ENCODE data around the gene LGALS4.

The LGALS4 gene

GRCh38 chr19:38839816-38840582 lies 27.3 kb upstream of the LGALS4 start:
- no peak overlapping the region for H3K27ac ChIP-seq (replicated peaks; ENCODE audit: low read length)
- H3K79me1 ChIP-seq (ENCODE audit: low read depth, low read length), result peaks cover 8% of the 10 kb centered on the region
- H2BK15ac ChIP-seq (ENCODE audit: low read length), result no peak overlapping the region
- H3K36me3 ChIP-seq (replicated peaks in 1 of 2; ENCODE audit: control insufficient read depth in 2 of 2, insufficient read depth in 2 of 2, low read length in 2 of 2), result peaks cover 84 to 99% of the 10 kb centered on the region in 2 donors
- no peak overlapping the region for H2BK120ac ChIP-seq (ENCODE audit: low read depth, low read length)
- H3K9me3 ChIP-seq (replicated peaks in 1 of 2; ENCODE audit: control insufficient read depth in 2 of 2, insufficient read depth in 1 of 2, low read depth in 1 of 2, low read length in 2 of 2), result no peaks in the 10 kb centered on the region
- no peak overlapping the region for H2AK5ac ChIP-seq (ENCODE audit: low read depth, low read length)
- H3K27me3 ChIP-seq (ENCODE audit: control insufficient read depth in 3 of 3, insufficient read depth in 3 of 3, low read depth in 1 of 3, low read length in 3 of 3), result no peaks in the 10 kb centered on the region
- no peak overlapping the region for H2BK12ac ChIP-seq (ENCODE audit: low read length)
- no peak overlapping the region for H3K18ac ChIP-seq (ENCODE audit: low read length)
- H3K4me2 ChIP-seq (ENCODE audit: insufficient read depth, low read length, poor library complexity, severe bottlenecking), result no peak overlapping the region
- H3K4ac ChIP-seq (ENCODE audit: low read length), result no peak overlapping the region
- DNase-seq (ENCODE audit: low spot score), result no peak
- no peak overlapping the region for H3K23ac ChIP-seq (ENCODE audit: low read depth, low read length, poor library complexity)
- H3K14ac ChIP-seq (ENCODE audit: low read length), result no peak overlapping the region
- H4K8ac ChIP-seq (ENCODE audit: low read depth, low read length), result no peak overlapping the region
- no peak overlapping the region for H3K9ac ChIP-seq (ENCODE audit: low read depth, low read length, poor library complexity)
- no peak overlapping the region for H2BK5ac ChIP-seq (ENCODE audit: low read length)
- WGBS, 2 donors (ENCODE audit: extremely low coverage in 2 of 2, insufficient read length in 2 of 2, insufficient replicate concordance in 1 of 2), result no CpG with 5 or more reads among the region's 28 CpGs
- H3K4me1 ChIP-seq (ENCODE audit: control insufficient read depth in 2 of 2, insufficient read depth in 1 of 2, low read depth in 1 of 2, low read length in 2 of 2), result no peaks in the 10 kb centered on the region
- H2AFZ ChIP-seq (ENCODE audit: low read length), result no peak overlapping the region
- no peak overlapping the region for H4K91ac ChIP-seq (ENCODE audit: low read depth, low read length, poor library complexity)
- H3K4me3 ChIP-seq (ENCODE audit: low read length in 2 of 2), result no peak overlapping the region

DNA sequence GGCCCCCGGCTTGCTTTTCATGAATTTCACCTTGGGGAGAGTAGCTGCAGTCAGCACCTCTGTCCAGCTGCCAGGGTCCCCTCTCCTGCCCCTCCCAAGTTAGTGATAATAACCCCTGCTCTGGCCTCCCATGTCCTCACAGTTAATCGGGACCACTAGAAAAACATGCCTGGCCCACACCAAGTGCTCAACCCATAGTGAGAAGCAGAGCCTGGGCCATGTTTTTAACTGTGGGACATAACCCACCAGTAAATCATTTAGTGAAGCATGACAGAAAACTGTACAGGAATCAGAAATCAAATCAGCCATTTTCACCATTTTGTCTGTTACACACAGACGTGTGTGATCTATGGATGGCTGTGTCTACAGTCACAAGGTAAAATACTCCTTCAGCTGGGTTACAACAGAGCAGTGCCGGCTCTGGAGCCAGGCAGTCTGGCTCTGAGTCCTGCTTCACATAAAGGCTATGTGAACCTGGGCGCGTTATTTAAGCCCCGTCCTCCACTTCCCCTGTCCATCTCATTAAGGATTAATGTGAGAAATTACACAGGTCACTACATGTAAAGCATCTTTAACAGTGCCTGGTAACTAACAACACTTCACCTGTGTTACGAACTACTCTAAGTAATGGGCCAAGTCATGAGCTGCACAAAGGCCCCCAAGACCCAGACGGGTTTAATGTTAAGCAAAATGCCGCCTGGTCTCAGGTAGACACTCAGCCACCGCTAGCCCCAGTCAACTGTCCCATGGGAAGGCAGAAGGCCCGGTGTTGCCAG lies 26.4 kb upstream of the LGALS4 start:
- no peak overlapping the region for H3K14ac ChIP-seq (ENCODE audit: low read length)
- no peak overlapping the region for H3K9ac ChIP-seq (ENCODE audit: low read depth, low read length, poor library complexity)
- H3K9me3 ChIP-seq (replicated peaks in 1 of 2; ENCODE audit: control insufficient read depth in 2 of 2, insufficient read depth in 1 of 2, low read depth in 1 of 2, low read length in 2 of 2), result no peaks in the 10 kb centered on the region
- no peak overlapping the region for H2BK15ac ChIP-seq (ENCODE audit: low read length)
- no peak overlapping the region for H3K4me3 ChIP-seq (ENCODE audit: low read length in 2 of 2)
- no peak overlapping the region for H4K91ac ChIP-seq (ENCODE audit: low read depth, low read length, poor library complexity)
- H2AK5ac ChIP-seq (ENCODE audit: low read depth, low read length), result no peak overlapping the region
- H2AFZ ChIP-seq (ENCODE audit: low read length), result no peak overlapping the region
- peaks cover 8% of the 10 kb centered on the region for H3K79me1 ChIP-seq (ENCODE audit: low read depth, low read length)
- H3K4me1 ChIP-seq (ENCODE audit: control insufficient read depth in 2 of 2, insufficient read depth in 1 of 2, low read depth in 1 of 2, low read length in 2 of 2), result no peaks in the 10 kb centered on the region
- H2BK5ac ChIP-seq (ENCODE audit: low read length), result no peak overlapping the region
- no peak overlapping the region for H4K8ac ChIP-seq (ENCODE audit: low read depth, low read length)
- no peak overlapping the region for H3K4me2 ChIP-seq (ENCODE audit: insufficient read depth, low read length, poor library complexity, severe bottlenecking)
- no peak overlapping the region for H2BK12ac ChIP-seq (ENCODE audit: low read length)
- DNase-seq (ENCODE audit: low spot score), result no peak
- no CpG with 5 or more reads among the region's 12 CpGs for whole genome bisulfite sequencing, 2 donors (ENCODE audit: extremely low coverage in 2 of 2, insufficient read length in 2 of 2, insufficient replicate concordance in 1 of 2)
- no peak overlapping the region for H3K23ac ChIP-seq (ENCODE audit: low read depth, low read length, poor library complexity)
- no peak overlapping the region for H3K4ac ChIP-seq (ENCODE audit: low read length)
- no peak overlapping the region for H2BK120ac ChIP-seq (ENCODE audit: low read depth, low read length)
- no peak overlapping the region for H3K27ac ChIP-seq (replicated peaks; ENCODE audit: low read length)
- H3K18ac ChIP-seq (ENCODE audit: low read length), result no peak overlapping the region
- H3K27me3 ChIP-seq (ENCODE audit: control insufficient read depth in 3 of 3, insufficient read depth in 3 of 3, low read depth in 1 of 3, low read length in 3 of 3), result no peaks in the 10 kb centered on the region
- H3K36me3 ChIP-seq (replicated peaks in 1 of 2; ENCODE audit: control insufficient read depth in 2 of 2, insufficient read depth in 2 of 2, low read length in 2 of 2), result peaks cover 77 to 90% of the 10 kb centered on the region in 2 donors

DNA sequence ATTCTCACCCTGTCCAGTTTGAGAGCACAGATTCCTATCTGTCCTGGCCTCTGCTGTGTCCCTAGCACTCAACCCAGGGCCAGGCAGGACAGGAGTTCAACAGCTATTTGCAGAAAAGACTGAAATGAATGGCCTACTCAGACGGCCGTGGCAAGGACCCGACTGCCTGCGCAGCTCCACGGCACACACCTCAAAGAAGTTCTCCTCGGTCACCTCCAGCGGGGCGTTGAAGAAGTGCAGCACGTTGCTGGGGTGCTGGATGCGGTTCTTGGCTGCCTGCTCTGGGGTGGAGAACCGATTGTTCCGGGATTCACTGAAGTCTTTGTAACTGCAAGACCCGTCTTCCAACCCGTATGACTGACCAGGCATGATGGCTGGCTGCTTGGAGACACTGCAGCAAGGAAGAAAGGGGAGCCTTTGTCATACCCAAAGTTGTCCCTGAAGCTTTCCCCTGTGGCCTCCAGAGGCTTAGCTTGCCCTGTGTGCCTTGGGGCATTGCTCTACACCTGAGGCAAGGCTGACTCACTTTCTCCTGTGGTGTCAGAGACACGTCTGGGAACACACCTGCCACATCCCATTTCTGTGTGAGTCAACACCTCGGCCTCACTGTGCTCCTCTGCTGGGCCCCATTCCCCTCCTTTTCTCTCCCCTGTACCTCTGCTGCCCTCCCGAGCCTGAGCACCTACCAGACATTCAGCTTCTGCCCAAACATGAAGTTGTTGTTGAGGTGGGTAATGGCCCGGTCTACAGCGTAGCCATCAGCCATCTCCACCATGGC lies 25.7 kb upstream of the LGALS4 start:
- no peak for DNase-seq (ENCODE audit: low spot score)
- Histone ChIP-seq H3K4me2 (ENCODE audit: insufficient read depth, low read length, poor library complexity, severe bottlenecking) (no peak overlapping the region), H4K8ac (ENCODE audit: low read depth, low read length) (no peak overlapping the region), H3K18ac (ENCODE audit: low read length) (no peak overlapping the region), H3K27ac (replicated peaks; ENCODE audit: low read length) (peak overlapping the region; percentile 12), H3K9ac (ENCODE audit: low read depth, low read length, poor library complexity) (no peak overlapping the region), H3K23ac (ENCODE audit: low read depth, low read length, poor library complexity) (no peak overlapping the region), H2BK120ac (ENCODE audit: low read depth, low read length) (no peak overlapping the region), H2BK5ac (ENCODE audit: low read length) (no peak overlapping the region), H3K14ac (ENCODE audit: low read length) (no peak overlapping the region), H3K27me3 (ENCODE audit: control insufficient read depth in 3 of 3, insufficient read depth in 3 of 3, low read depth in 1 of 3, low read length in 3 of 3) (no peaks in the 10 kb centered on the region), H2BK15ac (ENCODE audit: low read length) (no peak overlapping the region), H2AK5ac (ENCODE audit: low read depth, low read length) (no peak overlapping the region), H3K9me3 (replicated peaks in 1 of 2; ENCODE audit: control insufficient read depth in 2 of 2, insufficient read depth in 1 of 2, low read depth in 1 of 2, low read length in 2 of 2) (no peaks in the 10 kb centered on the region), H3K4me1 (ENCODE audit: control insufficient read depth in 2 of 2, insufficient read depth in 1 of 2, low read depth in 1 of 2, low read length in 2 of 2) (no peaks in the 10 kb centered on the region), H4K91ac (ENCODE audit: low read depth, low read length, poor library complexity) (no peak overlapping the region), H2AFZ (ENCODE audit: low read length) (no peak overlapping the region), H3K36me3 (replicated peaks in 1 of 2; ENCODE audit: control insufficient read depth in 2 of 2, insufficient read depth in 2 of 2, low read length in 2 of 2) (peaks cover 70 to 83% of the 10 kb centered on the region in 2 donors), H2BK12ac (ENCODE audit: low read length) (no peak overlapping the region), H3K4me3 (ENCODE audit: low read length in 2 of 2) (no peak overlapping the region), H3K4ac (ENCODE audit: low read length) (no peak overlapping the region), H3K79me1 (ENCODE audit: low read depth, low read length) (peaks cover 8% of the 10 kb centered on the region)
- WGBS, 2 donors (ENCODE audit: extremely low coverage in 2 of 2, insufficient read length in 2 of 2, insufficient replicate concordance in 1 of 2), result no CpG with 5 or more reads among the region's 19 CpGs
